Stimulated activated CD8-positive, alpha-beta memory T cell treated with anti-CD3 and anti-CD28 coated beads, Interleukin-12 subunit alpha, Interleukin-12 subunit beta, amount 100 ng/mL, for 24 hours (primary cell): Measurements from ENCODE around the gene ZFAND2A.
"Not testable (repeated sequence)": the region's sequence is repeated elsewhere in the genome, so short reads cannot be mapped to it uniquely, and the experiment has no call there.

Source experiments
- DNase-seq: peaks from one replicate; pipeline ENCODE4 v3.0.0-alpha.2; 2020; ENCODE audit errors: extremely low read depth

Gene ZFAND2A

GRCh38 chr7:1159891-1160669, at the start of gene ZFAND2A:
Gene ZFAND2A (minus strand): TSS chr7:1160196. CDS start chr7:1158212, 1,984 bp downstream.
- DNase-seq = peak; percentile 98

DNA sequence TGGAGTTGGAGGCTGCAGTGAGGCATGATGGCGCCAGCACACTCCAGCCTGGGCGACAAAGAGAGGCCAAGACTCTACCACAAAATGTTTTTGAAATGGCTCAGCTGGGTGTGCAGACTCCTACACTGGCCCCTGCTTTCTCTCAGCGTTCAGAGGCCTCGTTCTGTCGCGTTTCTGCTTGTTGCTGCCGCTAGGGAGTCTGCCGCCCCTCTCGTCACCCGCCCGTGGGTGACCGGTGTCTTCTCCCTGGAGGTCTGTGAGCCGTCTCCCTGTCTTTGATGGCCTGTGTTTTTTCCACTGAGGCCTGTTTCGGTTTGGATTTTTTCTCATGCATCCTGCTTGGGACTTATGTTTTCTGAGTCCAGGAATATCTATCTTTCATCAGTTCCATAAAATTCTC, 49.1 kb upstream of the ZFAND2A start:
- DNase-seq = no peak

GRCh38 chr7:1205742-1206141, 45.7 kb upstream of the ZFAND2A start:
- DNase-seq = not testable (repeated sequence)

GRCh38 chr7:1204460-1205140, 44.6 kb upstream of the ZFAND2A start:
- no peak for DNase-seq

DNA sequence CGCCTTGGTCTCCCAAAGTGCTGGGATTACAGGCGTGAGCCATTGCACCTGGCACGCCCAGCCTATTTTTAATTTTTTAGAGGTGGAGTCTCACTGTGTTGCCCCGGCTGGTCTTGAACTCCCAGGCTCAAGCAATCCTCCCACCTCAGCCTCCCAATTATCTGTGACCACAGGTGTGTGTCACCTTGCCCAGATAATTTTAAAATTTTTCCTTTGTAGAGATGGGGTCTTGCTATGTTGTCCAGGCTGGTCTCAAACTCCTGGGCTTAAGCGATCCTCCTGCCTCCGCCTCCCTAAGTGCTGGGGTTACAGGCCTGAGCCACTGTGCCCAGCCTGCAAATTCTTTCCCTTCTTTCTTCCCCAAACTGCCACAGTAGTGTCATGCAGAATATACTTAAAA, 42.9 kb upstream of the ZFAND2A start:
- not testable (repeated sequence) for DNase-seq

- DNase-seq = no peak
These were observed 41.9 kb upstream of the ZFAND2A start for GRCh38 chr7:1201916-1202315.

DNA sequence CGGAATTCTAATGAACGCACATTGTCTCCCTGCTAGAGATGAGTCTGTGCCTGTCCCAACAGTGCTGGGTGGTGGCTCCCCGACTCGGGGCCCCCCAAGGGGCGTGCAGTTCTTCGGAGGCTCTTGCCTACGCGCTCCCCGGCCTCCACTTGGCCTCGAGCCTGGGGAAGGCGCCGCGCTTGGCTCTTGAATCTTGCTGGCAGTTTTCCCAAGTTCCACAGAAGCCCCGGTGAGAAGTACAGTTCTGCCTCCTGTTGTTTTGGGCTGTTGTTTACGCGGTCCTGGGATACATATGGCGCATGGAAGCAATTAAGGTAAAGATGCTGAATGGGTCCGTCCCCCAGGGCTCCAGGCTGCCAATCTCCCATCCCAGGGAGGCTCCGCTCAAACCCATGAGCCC, 40.0 kb upstream of the ZFAND2A start:
- DNase-seq = no peak

DNA sequence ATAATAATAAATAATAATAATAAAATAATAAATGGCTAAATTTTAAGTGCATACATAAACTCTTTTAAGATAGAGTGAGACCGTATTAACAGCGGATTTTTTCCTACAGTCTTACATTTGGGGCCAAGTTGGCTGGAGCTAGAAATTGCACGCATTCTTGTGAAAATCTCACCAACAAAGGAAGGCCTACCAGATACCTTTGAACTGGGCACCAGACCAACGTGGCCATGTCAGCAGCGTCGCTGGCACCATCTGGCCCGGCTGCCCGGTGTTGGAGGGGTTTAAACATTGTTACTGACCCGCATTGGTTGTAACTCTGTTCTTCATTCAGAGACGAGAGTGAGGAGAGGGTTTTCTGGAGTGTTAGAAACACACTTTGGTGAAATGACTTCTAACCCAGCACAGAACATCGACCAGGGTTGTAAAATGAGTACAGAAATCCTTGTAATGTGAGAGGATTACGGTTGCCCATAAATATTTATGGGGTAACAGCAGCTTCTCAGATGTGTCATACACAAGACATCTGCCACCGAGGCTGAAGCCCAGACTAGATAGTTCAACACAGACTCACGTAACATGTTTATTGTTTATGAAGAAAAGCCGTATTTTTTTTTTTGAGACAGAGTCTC, 38.1 kb upstream of the ZFAND2A start:
- DNase-seq = no peak

DNA sequence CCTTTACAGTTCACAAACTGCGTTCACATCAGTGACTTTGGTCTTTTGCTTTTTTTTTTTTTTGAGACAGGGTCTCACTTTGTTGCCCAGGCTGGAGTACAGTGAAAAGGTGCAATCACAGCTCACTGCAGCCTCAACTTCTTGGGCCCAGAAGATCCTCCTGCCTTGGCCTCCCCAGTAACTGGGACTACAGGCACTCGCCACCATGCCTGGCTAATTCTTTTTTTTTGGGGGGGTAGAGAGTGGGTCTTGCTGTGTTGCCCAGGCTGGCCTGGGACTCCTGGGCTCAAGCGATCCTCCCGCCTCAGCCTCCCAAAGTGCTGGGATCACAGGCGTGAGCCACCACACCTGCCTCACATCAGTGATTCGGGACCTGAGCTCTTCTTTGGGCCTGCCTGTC, 37.0 kb upstream of the ZFAND2A start:
- DNase-seq = no peak

DNA sequence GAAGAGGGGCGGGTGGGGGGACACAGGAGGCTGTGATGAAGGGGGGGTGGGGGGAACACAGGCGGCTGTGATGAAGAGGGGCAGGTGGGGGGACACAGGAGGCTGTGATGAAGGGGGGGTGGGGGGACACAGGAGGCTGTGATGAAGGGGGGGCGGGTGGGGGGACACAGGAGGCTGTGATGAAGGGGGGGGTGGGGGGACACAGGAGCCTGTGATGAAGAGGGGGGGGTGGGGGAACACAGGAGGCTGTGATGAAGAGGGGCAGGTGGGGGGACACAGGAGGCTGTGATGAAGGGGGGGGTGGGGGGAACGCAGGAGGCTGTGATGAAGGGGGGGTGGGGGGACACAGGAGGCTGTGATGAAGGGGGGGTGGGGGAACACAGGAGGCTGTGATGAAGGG, 36.4 kb upstream of the ZFAND2A start:
- DNase-seq = not testable (repeated sequence)

GRCh38 chr7:1193593-1194424, 33.8 kb upstream of the ZFAND2A start:
- no peak for DNase-seq

DNA sequence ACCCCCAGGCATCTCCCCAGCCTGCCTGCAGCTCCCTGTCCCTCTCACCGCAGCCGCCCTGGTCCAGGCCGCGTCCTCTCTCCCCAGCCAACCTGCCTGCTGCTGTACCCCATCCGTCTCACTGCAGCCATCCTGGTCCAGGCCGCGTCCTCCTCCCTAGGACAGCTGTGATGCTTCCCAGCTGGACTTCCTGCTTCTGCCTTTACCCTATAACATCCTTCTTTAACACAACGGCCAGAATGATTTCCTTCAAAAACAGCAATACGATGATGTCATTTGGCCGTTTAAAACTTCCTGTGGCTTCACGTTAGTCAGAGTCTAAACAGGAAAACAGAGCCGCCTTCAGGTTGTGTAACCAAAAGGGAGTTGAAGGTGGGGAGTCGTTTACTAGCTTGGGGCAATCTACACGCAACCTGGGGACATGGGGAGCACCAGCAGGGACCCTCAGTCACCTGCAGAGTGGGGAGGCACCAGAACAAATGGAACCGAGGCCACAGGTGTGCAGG, 32.2 kb upstream of the ZFAND2A start:
- DNase-seq = no peak

GRCh38 chr7:1189986-1190772, 30.2 kb upstream of the ZFAND2A start:
- no peak for DNase-seq

DNA sequence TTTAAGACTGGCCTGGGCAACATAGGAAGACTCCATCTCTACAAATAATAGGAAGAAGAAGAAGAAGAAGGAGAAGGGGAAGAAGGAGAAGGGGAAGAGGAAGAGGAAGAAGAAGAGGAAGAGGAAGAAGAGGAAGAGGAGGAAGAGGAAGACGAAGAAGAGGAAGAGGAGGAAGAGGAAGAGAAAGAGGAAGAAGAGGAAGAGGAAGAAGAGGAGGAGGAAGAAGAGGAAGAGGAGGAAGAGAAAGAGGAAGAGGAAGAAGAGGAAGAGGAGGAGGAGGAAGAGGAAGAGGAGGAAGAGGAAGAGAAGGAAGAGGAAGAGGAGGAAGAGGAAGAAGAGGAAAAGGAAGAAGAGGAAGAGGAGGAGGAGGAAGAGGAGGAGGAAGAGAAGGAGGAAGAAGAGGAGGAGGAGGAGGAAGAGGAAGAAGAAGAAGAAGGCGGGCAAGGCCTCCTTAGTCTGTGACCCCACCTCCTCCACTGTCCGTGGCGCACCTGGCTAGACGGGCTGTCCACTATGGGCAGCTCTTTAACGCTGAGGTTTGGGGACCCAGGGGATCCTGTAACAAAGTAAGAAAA, 28.8 kb upstream of the ZFAND2A start:
- no peak for DNase-seq

DNA sequence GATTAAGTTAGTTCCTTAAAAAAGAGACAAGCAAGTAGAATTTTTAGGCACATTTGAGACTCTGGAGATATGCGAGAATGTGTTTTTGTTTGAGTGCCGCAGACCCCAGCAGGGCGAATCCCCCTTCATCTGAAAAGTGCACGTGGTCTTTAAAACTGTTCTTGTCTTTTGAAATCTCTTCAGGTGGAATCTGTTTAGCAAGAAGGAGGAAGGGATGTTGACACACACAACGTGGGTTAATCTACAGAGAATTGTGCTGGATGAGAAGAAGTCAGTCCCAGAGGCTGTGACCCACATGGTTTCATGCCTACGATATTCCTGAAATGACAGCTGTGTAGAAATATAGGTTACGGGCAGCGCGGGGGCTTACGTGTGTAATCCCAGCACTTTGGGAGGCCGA, 27.1 kb upstream of the ZFAND2A start:
- DNase-seq = no peak

DNA sequence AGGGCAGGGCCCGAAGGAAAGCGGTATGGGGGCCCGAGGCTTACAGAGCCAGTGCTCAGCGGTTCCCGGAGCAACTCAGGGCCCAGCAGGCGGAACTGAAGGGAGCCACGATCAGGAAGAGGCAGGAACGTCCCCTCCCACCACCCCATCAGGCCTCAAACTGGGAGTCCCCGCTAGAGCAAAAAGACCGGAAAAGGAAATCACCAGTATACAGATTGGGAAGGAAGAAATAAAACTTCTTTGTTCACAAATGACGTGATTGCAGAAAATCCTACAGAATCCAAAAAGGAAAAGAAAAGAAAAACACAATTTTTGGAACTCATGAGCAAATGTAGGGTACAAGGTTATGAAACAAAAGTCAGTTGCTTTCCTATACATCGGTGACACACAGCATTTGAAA, 21.6 kb upstream of the ZFAND2A start:
- DNase-seq = no peak

DNA sequence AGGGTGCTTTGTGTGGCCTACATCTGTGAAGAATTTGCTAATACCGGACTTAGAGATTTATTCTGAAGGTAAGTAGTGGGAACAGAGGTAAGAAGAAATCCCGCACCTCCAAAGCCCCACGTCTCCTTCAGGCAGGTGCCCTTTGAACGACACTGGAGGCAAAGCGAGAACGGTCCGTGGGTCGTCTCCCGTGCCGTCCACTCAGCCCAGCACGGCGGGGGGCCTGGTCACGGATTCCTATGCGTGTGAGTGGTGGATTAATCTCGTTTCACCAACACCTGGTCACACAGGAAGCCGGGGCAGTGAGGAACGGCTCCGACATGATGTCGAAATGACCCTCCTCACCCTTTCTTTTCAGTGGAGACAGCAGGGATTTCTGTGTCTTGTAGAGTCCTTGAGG, 21.0 kb upstream of the ZFAND2A start:
- DNase-seq = no peak

- DNase-seq = peak; percentile 55
These were observed 16.9 kb upstream of the ZFAND2A start for GRCh38 chr7:1176891-1177373.

GRCh38 chr7:1175967-1176851, 16.2 kb upstream of the ZFAND2A start:
- peak; percentile 47 for DNase-seq
